H1 (cell line): ENCODE results near the gene COL4A4. TPM values are rescaled to one million over a fixed set of nuclear protein-coding genes. Genes with fewer than 3 reads are reported as not detected.

Experiments
- CTCF ChIA-PET: fragments of 300-600 bp; sonication (Branson Sonifier 250); formaldehyde crosslinking; loops from one replicate; lab custom pipeline; 2021; ENCODE audit not compliant: partially characterized antibody; lab: Charles Lee
- POLR2A ChIA-PET: fragments of 300-600 bp; sonication (Branson Sonifier 250); formaldehyde crosslinking; loops from one replicate; lab custom pipeline; 2021; ENCODE audit warnings: inconsistent platforms; ENCODE audit not compliant: partially characterized antibody; lab: Charles Lee
- DNase-seq, 2 experiments: peaks; one replicate each; pipeline versions ENCODE4 v3.0.0 to v3.0.0-alpha.2; 2010 to 2022; ENCODE audit warnings: low spot score in 2 of 2, low read depth in 1 of 2, mixed read lengths in 1 of 2
- FAIRE-seq: peaks from 2 replicates; lab custom pipeline; 2011; peaks lifted over from hg19 to GRCh38; lab: Jason Lieb, UNC
- H2AFZ ChIP-seq: 2 replicates; pipeline ENCODE4 v1.8.1; 2012; ENCODE audit warnings: low read length, inconsistent platforms
- H2AK5ac ChIP-seq: 2 replicates; pipeline ENCODE4 v1.6.1; 2013; ENCODE audit warnings: low read depth, low read length
- H2BK120ac ChIP-seq: replicated peaks from 2 replicates; pipeline ENCODE3; 2013; ENCODE audit warnings: low read depth, low read length, inconsistent platforms
- H2BK12ac ChIP-seq: 2 replicates; pipeline ENCODE4 v1.6.1; 2013; ENCODE audit warnings: low read depth, low read length
- H2BK15ac ChIP-seq: 2 replicates; pipeline ENCODE4 v1.6.1; 2013; ENCODE audit warnings: low read length
- H2BK20ac ChIP-seq: 2 replicates; pipeline ENCODE4 v1.6.1; 2013; ENCODE audit warnings: low read length
- H2BK5ac ChIP-seq: 2 replicates; pipeline ENCODE4 v1.6.1; 2013; ENCODE audit warnings: low read depth, low read length
- H3K14ac ChIP-seq: 2 replicates; pipeline ENCODE4 v1.6.1; 2013; ENCODE audit warnings: inconsistent platforms; ENCODE audit not compliant: insufficient read length
- H3K18ac ChIP-seq: 2 replicates; pipeline ENCODE4 v1.6.1; 2013; ENCODE audit warnings: low read length; ENCODE audit errors: extremely low read depth
- H3K23ac ChIP-seq: 2 replicates; pipeline ENCODE4 v1.6.1; 2013; ENCODE audit warnings: inconsistent platforms; ENCODE audit not compliant: insufficient read length
- H3K23me2 ChIP-seq: 2 replicates; pipeline ENCODE4 v1.6.1; 2013; ENCODE audit warnings: low read depth, low read length
- H3K27ac ChIP-seq: 2 replicates; pipeline ENCODE4 v1.6.1; 2011; ENCODE audit warnings: low read depth, low read length, inconsistent platforms
- H3K27me3 ChIP-seq, 4 experiments: replicated peaks in 1 of 4; 1 replicate in 1 of 4; 2 replicates in 3 of 4; pipeline versions ENCODE4 v1.6.1 to v1.8.1; 2011 to 2013; ENCODE audit warnings: low read length in 3 of 4, mild to moderate bottlenecking in 3 of 4, inconsistent platforms in 2 of 4, mixed read lengths in 2 of 4, moderate library complexity in 1 of 4; ENCODE audit not compliant: control insufficient read depth in 3 of 4, insufficient read depth in 3 of 4; ENCODE audit errors: extremely low read depth in 1 of 4
- H3K36me3 ChIP-seq, 4 experiments: 2 replicates each; pipeline versions ENCODE4 v1.6.1 to v1.8.1; 2011 to 2013; ENCODE audit warnings: mild to moderate bottlenecking in 4 of 4, low read length in 3 of 4, moderate library complexity in 2 of 4, control low read depth in 1 of 4, inconsistent platforms in 1 of 4; ENCODE audit not compliant: insufficient read depth in 4 of 4, control insufficient read depth in 2 of 4
- H3K4ac ChIP-seq: replicated peaks from 2 replicates; pipeline ENCODE3; 2013; ENCODE audit warnings: low read length, low read depth, mixed read lengths, inconsistent platforms; ENCODE audit not compliant: insufficient read length
- H3K4me1 ChIP-seq, 4 experiments: replicated peaks in 1 of 4; 1 replicate in 1 of 4; 2 replicates in 3 of 4; pipeline versions ENCODE4 v1.6.1 to v1.8.1; 2011 to 2013; ENCODE audit warnings: low read length in 3 of 4, inconsistent platforms in 2 of 4, mixed read lengths in 1 of 4; ENCODE audit not compliant: insufficient read depth in 4 of 4, control insufficient read depth in 3 of 4
- H3K4me2 ChIP-seq, 2 experiments: 2 replicates each; pipeline versions ENCODE4 v1.6.1 to v1.8.1; 2011 to 2013; ENCODE audit warnings: low read depth in 2 of 2, low read length in 2 of 2, control low read depth in 1 of 2, inconsistent platforms in 1 of 2, mild to moderate bottlenecking in 1 of 2; ENCODE audit not compliant: insufficient read depth in 1 of 2
- H3K4me3 ChIP-seq, 4 experiments: fragments of 200-600, 300-600 bp in 1 of 4; sonication (generic), shearing (Covaris generic), sonication (Bioruptor Twin) in 1 of 4; 2 replicates each; pipeline versions ENCODE4 v1.5.1 to v1.8.1; 2011 to 2016; ENCODE audit warnings: low read length in 4 of 4, low read depth in 3 of 4, control low read depth in 2 of 4, inconsistent platforms in 2 of 4, mild to moderate bottlenecking in 2 of 4, mixed read lengths in 1 of 4, moderate library complexity in 1 of 4; ENCODE audit not compliant: insufficient read depth in 2 of 4; ENCODE audit errors: extremely low read depth in 1 of 4
- H3K56ac ChIP-seq: replicated peaks from 2 replicates; pipeline ENCODE3; 2013; ENCODE audit warnings: low read depth, mild to moderate bottlenecking, mixed read lengths, low read length, inconsistent platforms; ENCODE audit not compliant: insufficient read length
- H3K79me1 ChIP-seq: 2 replicates; pipeline ENCODE4 v1.6.1; 2013; ENCODE audit warnings: low read depth, low read length, control low read depth
- H3K79me2 ChIP-seq, 2 experiments: 2 replicates each; pipeline versions ENCODE4 v1.6.1 to v1.8.1; 2012 to 2013; ENCODE audit warnings: low read length in 2 of 2, mild to moderate bottlenecking in 2 of 2, inconsistent platforms in 1 of 2; ENCODE audit not compliant: insufficient read depth in 2 of 2, control insufficient read depth in 1 of 2
- H3K9ac ChIP-seq, 4 experiments: replicated peaks in 1 of 4; 1 replicate in 1 of 4; 2 replicates in 3 of 4; pipeline versions ENCODE4 v1.6.1 to v1.8.1; 2011 to 2013; ENCODE audit warnings: low read depth in 3 of 4, low read length in 3 of 4, control low read depth in 2 of 4, mild to moderate bottlenecking in 2 of 4, moderate library complexity in 2 of 4, inconsistent platforms in 1 of 4; ENCODE audit errors: extremely low read depth in 1 of 4
- H3K9me3 ChIP-seq, 2 experiments: 2 replicates each; pipeline versions ENCODE4 v1.6.1 to v1.8.1; 2012 to 2013; ENCODE audit warnings: mild to moderate bottlenecking in 2 of 2, moderate library complexity in 2 of 2, control low read depth in 1 of 2, inconsistent platforms in 1 of 2, low read depth in 1 of 2, low read length in 1 of 2, mixed read lengths in 1 of 2; ENCODE audit not compliant: insufficient read depth in 2 of 2
- H4K20me1 ChIP-seq, 2 experiments: replicated peaks in 1 of 2; 2 replicates each; pipeline versions ENCODE3 to v1.8.1; 2011 to 2013; ENCODE audit warnings: inconsistent platforms in 2 of 2, low read length in 2 of 2, mild to moderate bottlenecking in 1 of 2; ENCODE audit not compliant: insufficient read depth in 2 of 2, control insufficient read depth in 1 of 2
- H4K5ac ChIP-seq: 2 replicates; pipeline ENCODE4 v1.6.1; 2013; ENCODE audit warnings: low read length, low read depth, mixed read lengths, inconsistent platforms; ENCODE audit not compliant: insufficient read length
- H4K8ac ChIP-seq: 2 replicates; pipeline ENCODE4 v1.8.0; 2013; ENCODE audit warnings: mild to moderate bottlenecking, moderate library complexity, low read length, inconsistent platforms; ENCODE audit not compliant: insufficient read depth; ENCODE audit errors: extremely low read depth
- H4K91ac ChIP-seq: replicated peaks from 2 replicates; pipeline ENCODE3; 2013; ENCODE audit warnings: low read length, mixed read lengths, inconsistent platforms; ENCODE audit not compliant: insufficient read length
- BACH1 ChIP-seq: IDR thresholded peaks from 2 replicates; pipeline ENCODE4 v1.6.1; 2012; ENCODE audit warnings: low read length, improper control_type of control experiment
- CHD2 ChIP-seq: IDR thresholded peaks from 2 replicates; pipeline ENCODE4 v1.6.1; 2012; ENCODE audit warnings: low read length, improper control_type of control experiment
- EZH2 ChIP-seq: fragments of 200-600 bp; sonication (generic); IDR thresholded peaks from 2 replicates; pipeline ENCODE4 v1.7.1; 2012; ENCODE audit warnings: low read depth, mild to moderate bottlenecking, moderate library complexity, low read length, inconsistent platforms; ENCODE audit not compliant: severe bottlenecking
- RFX5 ChIP-seq: IDR thresholded peaks from 2 replicates; pipeline ENCODE4 v1.6.1; 2011; ENCODE audit warnings: low read depth, low read length, improper control_type of control experiment, borderline replicate concordance
- YY1 ChIP-seq: IDR thresholded peaks from 2 replicates; pipeline ENCODE4 v1.6.1; 2011; ENCODE audit warnings: low read depth, mild to moderate bottlenecking, low read length
- WGBS, 2 experiments: shearing (Covaris generic) in 1 of 2; methylation state at CpG; one replicate each; pipeline versions ENCODE4 v1.1.6 to v1.1.7; 2013 to 2015; ENCODE audit warnings: low lambda C conversion rate in 2 of 2, mixed read lengths in 2 of 2, inconsistent platforms in 1 of 2, low coverage in 1 of 2, missing lambda C conversion rate in 1 of 2; ENCODE audit not compliant: insufficient replicate concordance in 2 of 2, insufficient coverage in 1 of 2, insufficient read length in 1 of 2; ENCODE audit errors: extremely low coverage in 1 of 2, missing lambda C conversion rate in 1 of 2; 5-methylcytosine and 5-hydroxymethylcytosine counted together
- polyA plus RNA-seq, 7 experiments: library from polyadenylated mRNA; depleted of rRNA in 3 of 7; stranded (reverse) in 5 of 7; unstranded in 2 of 7; fragments of >200 nt in 5 of 7; fragments of 200-250 nt in 2 of 7; gene quantifications; 1 replicate in 5 of 7; 2 replicates in 1 of 7; 4 replicates in 1 of 7; pipeline versions ENCODE4 v1.2.1 to v1.2.3, GENCODE V29; 2011 to 2013; ENCODE audit warnings: missing spikeins in 2 of 7, mixed read lengths in 2 of 7
- total RNA-seq: library from RNA; stranded (reverse); fragmentation: NEBNext Ultra II Directional; extraction: Animal tissue kit (Norgen Biotek cat#: 25700); gene quantifications from 2 replicates; pipeline ENCODE4 v1.2.1, GENCODE V29; 2021

The COL4A4 gene
- total and polyA plus RNA-seq, 2 of the 8 experiments (the other 6 are each of a cell fraction or from before 2014, with no cell fraction given): 0.33 to 1.7 TPM

GRCh38 chr2:227054006-227054405, 110.0 kb downstream of the COL4A4 start:
- Histone ChIP-seq H4K8ac (no peak overlapping the region), H3K79me2 (no peaks in the 10 kb centered on the region), H2BK12ac (no peak overlapping the region), H3K4me2 (no peak overlapping the region), H3K27ac (no peak overlapping the region), H4K5ac (no peak overlapping the region), H3K23me2 (no peaks in the 10 kb centered on the region), H3K18ac (no peak overlapping the region), H3K56ac (no peak overlapping the region), H2BK5ac (no peak overlapping the region), H3K4ac (no peak overlapping the region), H2BK15ac (no peak overlapping the region), H3K4me3 (no peak overlapping the region), H2BK120ac (no peak overlapping the region), H2BK20ac (no peak overlapping the region), H3K79me1 (no peaks in the 10 kb centered on the region), H3K36me3 (no peaks in the 10 kb centered on the region), H3K9ac (no peak overlapping the region), H2AK5ac (no peak overlapping the region), H3K23ac (no peak overlapping the region), H3K9me3 (no peaks in the 10 kb centered on the region), H4K91ac (no peak overlapping the region), H2AFZ (no peak overlapping the region), H3K27me3 (no peaks in the 10 kb centered on the region), H3K4me1 (no peaks in the 10 kb centered on the region), H3K14ac (no peak overlapping the region), H4K20me1 (no peaks in the 10 kb centered on the region)
- DNase-seq (no peak), FAIRE-seq (no peak)
- POLR2A ChIA-PET: interaction anchor here (0.7 kb wide), 1 partner anchor 184 kb away, joined by 3 read pairs; no protein-coding TSS in a partner anchor
- WGBS, 2 experiments: 88% methylated on average over 1 of the region's 1 CpG; no CpG with 5 or more reads in 1 of the 2 experiments
- TF ChIP-seq BACH1: no peak
- TF ChIP-seq YY1: no peak
- TF ChIP-seq RFX5: no peak
- no peak for TF ChIP-seq EZH2
- TF ChIP-seq CHD2: no peak
- CTCF ChIA-PET: interaction anchor here (1.3 to 1.7 kb wide), 2 partner anchors 19 to 21 kb away, joined by 3 to 5 read pairs; no protein-coding TSS in a partner anchor
